ENCODE measurements around the gene COIL. TPM values are rescaled to one million over a fixed set of nuclear protein-coding genes. Genes with fewer than 3 reads are reported as not detected.

Gene COIL
- total RNA-seq, 4 donors from 2014 or later = 6.9 to 26.1 (median 14.3) TPM

- H3K36me3 ChIP-seq = no peaks in the 10 kb centered on the region
- H3K4me3 ChIP-seq = no peak overlapping the region
- intact Hi-C loops (cut with DNase I; ENCODE audit: low total_unique reads) = no loop called here
- peaks cover 0 to 3% of the 10 kb centered on the region in 2 donors for H3K9me3 ChIP-seq
- TF ChIP-seq CTCF (IDR thresholded peaks at IDR 0.05) (no peak), POLR2A (IDR thresholded peaks at IDR 0.05) (no peak)
- no peaks in the 10 kb centered on the region for H3K27me3 ChIP-seq
- DNase-seq = no peak
- no peak overlapping the region for H3K27ac ChIP-seq
- H3K4me1 ChIP-seq = no peaks in the 10 kb centered on the region
Observed at GRCh38 chr17:56918916-56919315, 41.9 kb downstream of the COIL start.

- Histone ChIP-seq H3K36me3 (no peaks in the 10 kb centered on the region), H3K4me3 (no peak overlapping the region), H3K4me1 (no peaks in the 10 kb centered on the region), H3K9me3 (peaks cover 0 to 3% of the 10 kb centered on the region in 2 donors), H3K27me3 (no peaks in the 10 kb centered on the region), H3K27ac (no peak overlapping the region)
- DNase-seq = no peak
- intact Hi-C loops (cut with DNase I; ENCODE audit: low total_unique reads) = no loop called here
- no peak for TF ChIP-seq CTCF (IDR thresholded peaks at IDR 0.05)
- TF ChIP-seq POLR2A (IDR thresholded peaks at IDR 0.05) = no peak
Observed at GRCh38 chr17:56917559-56918296, 43.1 kb downstream of the COIL start.

- intact Hi-C loops (cut with DNase I; ENCODE audit: low total_unique reads) = no loop called here
- TF ChIP-seq POLR2A (IDR thresholded peaks at IDR 0.05) (no peak), CTCF (IDR thresholded peaks at IDR 0.05) (no peak)
- DNase-seq = no peak
Observed at GRCh38 chr17:56914581-56915273, 46.1 kb downstream of the COIL start.

GRCh38 chr17:56913867-56914580 is 46.8 kb downstream of the COIL start, which contains the start of gene TRIM25:
TRIM25 (minus strand) TSS chr17:56914049; CDS start chr17:56913988, 61 bp downstream.
- Histone ChIP-seq H3K4me1 (no peaks in the 10 kb centered on the region), H3K36me3 (no peaks in the 10 kb centered on the region), H3K4me3 (peak within 1 kb of the TSS; percentile 89), H3K27ac (peak within 1 kb of the TSS; percentile 89 to 90), H3K27me3 (no peaks in the 10 kb centered on the region), H3K9me3 (peaks cover 0 to 3% of the 10 kb centered on the region in 2 donors)
- peak; percentile 87 to 94 for DNase-seq
- TF ChIP-seq POLR2A (IDR thresholded peaks at IDR 0.05) (peak; percentile 89 to 97), CTCF (IDR thresholded peaks at IDR 0.05) (no peak)
- intact Hi-C loops (cut with DNase I; ENCODE audit: low total_unique reads) = no loop called here

More at GRCh38 chr17:56914581-56915273, 46.1 kb downstream of the COIL start:
- Histone ChIP-seq H3K9me3 (peaks cover 0 to 3% of the 10 kb centered on the region in 2 donors), H3K4me1 (no peaks in the 10 kb centered on the region), H3K4me3 (peak overlapping the region; percentile 89), H3K36me3 (no peaks in the 10 kb centered on the region), H3K27me3 (no peaks in the 10 kb centered on the region), H3K27ac (peak overlapping the region; percentile 89 to 90)

Measured in uterus (tissue), 4 donors.